Small intestine (tissue), 7 donors: ENCODE measurements around the gene SAMD11. TPM values are rescaled to one million over a fixed set of nuclear protein-coding genes. Genes with fewer than 3 reads are reported as not detected.

ENCODE experiments used
- DNase-seq, 2 donors: peaks; one replicate each; pipeline versions ENCODE4 v3.0.0 to v3.0.0-alpha.2; 2013
- FAIRE-seq: peaks from 2 replicates; lab custom pipeline; 2012; peaks lifted over from hg19 to GRCh38; lab: Jason Lieb, UNC
- H3K27ac ChIP-seq, 3 donors: one replicate each; pipeline ENCODE4 v1.5.1; 2013; ENCODE audit warnings: low read length in 2 of 3, mild to moderate bottlenecking in 2 of 3, control low read depth in 1 of 3, inconsistent platforms in 1 of 3, low read depth in 1 of 3, moderate library complexity in 1 of 3
- H3K27me3 ChIP-seq, 3 donors: one replicate each; pipeline ENCODE4 v1.6.1; 2013; ENCODE audit warnings: low read length in 3 of 3, inconsistent platforms in 1 of 3; ENCODE audit not compliant: control insufficient read depth in 3 of 3, insufficient read depth in 3 of 3
- H3K36me3 ChIP-seq, 3 donors: one replicate each; pipeline ENCODE4 v1.6.1; 2013; ENCODE audit warnings: low read length in 3 of 3, inconsistent platforms in 1 of 3, low read depth in 1 of 3, mild to moderate bottlenecking in 1 of 3, moderate library complexity in 1 of 3; ENCODE audit not compliant: control insufficient read depth in 3 of 3, insufficient read depth in 2 of 3
- H3K4me1 ChIP-seq, 3 donors: one replicate each; pipeline ENCODE4 v1.6.1; 2013; ENCODE audit warnings: low read length in 2 of 3, inconsistent platforms in 1 of 3, low read depth in 1 of 3, mild to moderate bottlenecking in 1 of 3, moderate library complexity in 1 of 3; ENCODE audit not compliant: control insufficient read depth in 3 of 3, insufficient read depth in 2 of 3
- H3K4me3 ChIP-seq, 3 donors: one replicate each; pipeline ENCODE4 v1.5.1; 2013; ENCODE audit warnings: low read length in 3 of 3, control low read depth in 1 of 3, inconsistent platforms in 1 of 3, low read depth in 1 of 3, mild to moderate bottlenecking in 1 of 3, moderate library complexity in 1 of 3
- H3K9me3 ChIP-seq, 2 donors: one replicate each; pipeline ENCODE4 v1.6.1; 2013; ENCODE audit warnings: low read depth in 1 of 2, low read length in 1 of 2; ENCODE audit not compliant: control insufficient read depth in 2 of 2, insufficient read depth in 1 of 2
- WGBS, 3 donors: extraction: QIAGEN DNeasy Blood & Tissue Kit; methylation state at CpG; one replicate each; pipeline ENCODE4 v1.1.7; 2013; 5-methylcytosine and 5-hydroxymethylcytosine counted together
- polyA plus RNA-seq, 4 donors: library from polyadenylated mRNA; stranded (reverse) in 3 of 4; unstranded in 1 of 4; fragments of 200-250 nt in 3 of 4; fragments of 120-200 nt in 1 of 4; gene quantifications; one replicate each; pipeline versions ENCODE4 v1.2.1 to v1.2.3, GENCODE V29; 2013
- donor health status: healthy with polysubstance abuse.
- donor health status: control.
- donor health status: control.
- donor health status: Bipolar disorder and iron deficiency.
- donor health status: healthy.

Gene SAMD11
- polyA plus RNA-seq, 4 donors: 0.89 to 13.6 (median 6.8) TPM

DNA sequence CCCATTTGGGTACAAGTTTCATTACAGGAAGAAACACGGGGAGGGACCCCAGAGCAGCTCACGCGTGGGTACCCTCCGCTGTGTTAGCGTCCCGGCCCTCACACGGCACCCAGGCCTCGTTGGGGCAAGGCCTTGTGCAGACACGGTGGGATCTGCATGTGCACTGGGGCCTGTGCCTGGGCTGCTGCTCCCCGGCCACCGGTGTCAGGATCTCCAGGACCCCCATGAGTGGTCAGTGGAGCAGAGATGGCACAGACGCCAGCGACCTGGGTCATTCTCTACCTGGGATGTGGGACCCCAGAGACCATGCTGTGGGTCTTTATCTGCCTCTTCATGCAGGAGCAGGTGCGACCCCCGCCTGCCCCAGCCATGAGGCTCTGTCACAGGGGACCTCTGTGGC, 5.4 kb upstream of the SAMD11 start:
- H3K27ac ChIP-seq: no peak overlapping the region
- no peaks in the 10 kb centered on the region for H3K9me3 ChIP-seq
- no peak overlapping the region for H3K4me3 ChIP-seq
- H3K27me3 ChIP-seq: peaks cover 8 to 74% (median 16%) of the 10 kb centered on the region in 3 donors
- no peak for DNase-seq
- WGBS, 3 donors: 73 to 79% (median 77%) methylated on average over 15 of the region's 15 CpGs
- peaks cover 0 to 3% (median 0%) of the 10 kb centered on the region in 3 donors for H3K36me3 ChIP-seq
- FAIRE-seq: no peak
- H3K4me1 ChIP-seq: peaks cover 0 to 44% (median under 1%) of the 10 kb centered on the region in 3 donors

- no peak for FAIRE-seq
- no peak for DNase-seq
- H3K4me1 ChIP-seq: peaks cover 0 to 47% (median 2%) of the 10 kb centered on the region in 3 donors
- 45 to 70% (median 46%) methylated on average over 6 of the region's 6 CpGs for WGBS, 3 donors
- no peak overlapping the region for H3K27ac ChIP-seq
- H3K27me3 ChIP-seq: peaks cover 6 to 76% (median 16%) of the 10 kb centered on the region in 3 donors
- no peak overlapping the region for H3K4me3 ChIP-seq
- H3K36me3 ChIP-seq: peaks cover 0 to 3% (median 0%) of the 10 kb centered on the region in 3 donors
- no peaks in the 10 kb centered on the region for H3K9me3 ChIP-seq
Observed at GRCh38 chr1:918843-919242, 4.9 kb upstream of the SAMD11 start.

- H3K9me3 ChIP-seq: no peaks in the 10 kb centered on the region
- no peak for FAIRE-seq
- WGBS, 3 donors: 55 to 76% (median 56%) methylated on average over 29 of the region's 29 CpGs
Observed at GRCh38 chr1:919271-919872, 4.4 kb upstream of the SAMD11 start.

GRCh38 chr1:920010-920409, 3.7 kb upstream of the SAMD11 start:
- no peak for FAIRE-seq
- H3K4me3 ChIP-seq: no peak overlapping the region
- H3K27ac ChIP-seq: no peak overlapping the region
- no peaks in the 10 kb centered on the region for H3K9me3 ChIP-seq
- peaks cover 0 to 47% (median 2%) of the 10 kb centered on the region in 3 donors for H3K4me1 ChIP-seq
- DNase-seq: no peak
- 9 to 55% (median 40%) methylated on average over 23 of the region's 23 CpGs for WGBS, 3 donors
- H3K27me3 ChIP-seq: peaks cover 14 to 76% (median 15%) of the 10 kb centered on the region in 3 donors
- peaks cover 0 to 3% (median 0%) of the 10 kb centered on the region in 3 donors for H3K36me3 ChIP-seq

More at GRCh38 chr1:919271-919872, 4.4 kb upstream of the SAMD11 start:
- Histone ChIP-seq H3K36me3 (peaks cover 0 to 3% (median 0%) of the 10 kb centered on the region in 3 donors), H3K4me3 (no peak overlapping the region), H3K27me3 (peaks cover 9 to 71% (median 16%) of the 10 kb centered on the region in 3 donors), H3K27ac (no peak overlapping the region), H3K4me1 (peaks cover 0 to 47% (median 2%) of the 10 kb centered on the region in 3 donors)
- no peak for DNase-seq

- H3K27ac ChIP-seq: no peak overlapping the region
- peaks cover 12 to 79% (median 15%) of the 10 kb centered on the region in 3 donors for H3K27me3 ChIP-seq
- DNase-seq (no peak), FAIRE-seq (no peak)
- peaks cover 0 to 47% (median 2%) of the 10 kb centered on the region in 3 donors for H3K4me1 ChIP-seq
- WGBS, 3 donors: 4 to 12% (median 9%) methylated on average over 9 to 13 of the region's 13 CpGs
- H3K9me3 ChIP-seq: no peaks in the 10 kb centered on the region
- H3K4me3 ChIP-seq: no peak overlapping the region
- peaks cover 0 to 3% (median 0%) of the 10 kb centered on the region in 3 donors for H3K36me3 ChIP-seq
Observed at GRCh38 chr1:920521-920920, 3.2 kb upstream of the SAMD11 start.

DNA sequence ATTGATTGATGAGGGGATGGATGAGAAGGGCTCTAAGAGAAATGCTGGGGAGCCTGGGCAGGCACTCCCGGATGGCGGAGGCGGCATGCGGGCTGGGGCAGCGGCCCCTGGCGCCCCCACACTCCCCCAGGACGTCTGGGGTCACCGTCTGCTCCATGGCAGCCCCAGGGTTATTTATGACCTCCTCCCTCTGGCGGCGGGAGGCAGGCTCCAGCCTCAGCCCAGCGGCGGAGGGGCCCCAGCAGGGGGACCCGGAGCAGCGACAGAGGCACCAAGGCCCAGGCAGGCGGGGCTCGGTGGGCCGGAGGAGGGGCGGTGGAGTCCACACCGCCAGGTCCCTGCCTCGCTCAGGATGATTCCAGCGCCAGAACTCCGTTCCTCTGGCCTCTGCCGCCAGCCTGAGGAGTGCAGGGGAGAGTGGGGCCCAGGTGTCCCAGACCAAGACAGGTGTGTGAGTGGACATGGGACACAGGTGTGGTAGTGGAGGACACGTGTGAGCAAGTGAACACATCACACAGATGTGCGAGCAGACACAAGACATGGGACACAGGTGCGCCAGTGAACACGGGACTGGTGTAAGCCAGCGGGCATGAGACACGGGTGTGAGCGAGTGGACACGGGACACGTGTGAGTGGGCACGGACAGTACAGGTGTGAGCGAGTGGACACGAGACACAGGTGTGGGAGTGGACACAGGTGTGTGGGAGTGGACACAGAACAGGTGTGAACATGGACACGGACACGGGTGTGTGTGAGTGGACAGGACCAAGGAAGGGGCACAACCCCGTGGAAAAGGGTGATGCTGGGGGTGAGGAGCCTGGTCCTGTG, 2.5 kb upstream of the SAMD11 start:
- DNase-seq (peak; percentile 55 to 90), FAIRE-seq (no peak)
- Histone ChIP-seq H3K27ac (no peak overlapping the region), H3K36me3 (peaks cover 0 to 3% (median 0%) of the 10 kb centered on the region in 3 donors), H3K4me1 (peaks cover 0 to 48% (median 2%) of the 10 kb centered on the region in 3 donors), H3K4me3 (no peak overlapping the region), H3K27me3 (peaks cover 15 to 81% (median 18%) of the 10 kb centered on the region in 3 donors), H3K9me3 (peaks cover 0 to 4% of the 10 kb centered on the region in 2 donors)
- 14 to 25% (median 21%) methylated on average over 34 to 38 of the region's 38 CpGs for WGBS, 3 donors

DNA sequence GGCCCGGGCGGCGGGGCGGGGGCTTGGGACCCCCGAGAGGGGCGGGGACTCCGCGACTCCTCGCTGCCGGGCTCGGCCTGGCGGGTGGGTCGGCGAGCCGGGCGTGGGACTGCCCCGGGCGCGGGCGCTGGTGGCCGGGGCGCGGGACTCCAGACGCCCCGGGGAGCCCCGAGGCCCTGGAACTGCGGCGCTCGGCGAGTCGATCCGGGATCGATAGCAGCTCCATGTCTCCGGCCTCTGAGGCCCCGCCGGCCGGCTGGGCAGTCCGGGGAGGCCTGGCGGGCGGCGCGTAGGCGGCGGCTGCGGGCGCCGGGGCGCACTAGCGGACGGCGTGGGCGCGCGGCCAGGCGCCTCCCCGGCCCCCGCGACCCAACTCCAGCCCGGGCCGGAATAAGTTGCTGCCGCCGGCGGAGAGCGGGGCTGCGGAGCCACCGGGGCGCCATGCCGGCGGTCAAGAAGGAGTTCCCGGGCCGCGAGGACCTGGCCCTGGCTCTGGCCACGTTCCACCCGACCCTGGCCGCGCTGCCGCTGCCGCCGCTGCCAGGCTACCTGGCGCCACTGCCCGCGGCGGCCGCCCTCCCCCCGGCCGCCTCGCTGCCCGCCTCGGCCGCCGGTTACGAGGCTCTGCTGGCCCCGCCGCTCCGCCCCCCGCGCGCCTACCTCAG, 400 bp downstream of the SAMD11 start:
- peaks cover 0 to 33% (median 2%) of the 10 kb centered on the region in 3 donors for H3K4me1 ChIP-seq

More for the DNA sequence above, 400 bp downstream of the SAMD11 start:
- H3K9me3 ChIP-seq: peaks cover 0 to 4% of the 10 kb centered on the region in 2 donors
- WGBS, 3 donors: 0 to 1% (median 0%) methylated on average over 27 to 98 of the region's 98 CpGs
- H3K27me3 ChIP-seq: peaks cover 15 to 82% (median 21%) of the 10 kb centered on the region in 3 donors
- peak overlapping the region in 1 of 3 donors; percentile 52 for H3K4me3 ChIP-seq
- peaks cover 0 to 6% (median 0%) of the 10 kb centered on the region in 3 donors for H3K36me3 ChIP-seq
- FAIRE-seq (no peak), DNase-seq (no peak)
- H3K27ac ChIP-seq: no peak overlapping the region
